PC-3 (cell line): ENCODE data around the gene DCAF4L1. TPM values are rescaled to one million over a fixed set of nuclear protein-coding genes. Genes with fewer than 3 reads are reported as not detected.

Source experiments
- ATAC-seq: fragments of 200-7000 bp; cut with Tn5 transposase; 2 replicates; pipeline ENCODE4 v1.9.1; 2020; ENCODE audit warnings: mild to moderate bottlenecking, moderate library complexity
- BruUV-seq: library from RNA; stranded (reverse); fragments of 400-500 nt; replicated peaks from 2 replicates; lab custom pipeline; 2021; lab: Mats Ljungman, UMichigan
- CTCF ChIA-PET: fragments of 300-600 bp; sonication (Branson Sonifier 250); formaldehyde crosslinking; loops from one replicate; lab custom pipeline; 2022; ENCODE audit warnings: antibody characterized with exemption; lab: Charles Lee
- POLR2A ChIA-PET: fragments of 300-600 bp; sonication (Branson Sonifier 250); formaldehyde crosslinking; loops from one replicate; lab custom pipeline; 2022; ENCODE audit warnings: antibody characterized with exemption; ENCODE audit not compliant: unreplicated experiment; lab: Charles Lee
- DNase-seq: peaks from one replicate; pipeline ENCODE4 v3.0.0-alpha.2; 2015
- H2AFZ ChIP-seq: fragments of 300-600 bp; sonication (generic); 2 replicates; pipeline ENCODE4 v1.6.0; 2016; ENCODE audit warnings: antibody characterized with exemption, low read length
- H3F3A ChIP-seq: fragments of 300-600 bp; sonication (generic); one replicate; pipeline ENCODE4 v1.6.0; 2017; ENCODE audit warnings: antibody characterized with exemption, low read length, control low read depth, mild to moderate bottlenecking; ENCODE audit not compliant: unreplicated experiment
- H3K27ac ChIP-seq: fragments of 300-600 bp; sonication (generic); 2 replicates; pipeline ENCODE4 v1.5.1; 2016; ENCODE audit warnings: mild to moderate bottlenecking, low read length
- H3K27me3 ChIP-seq: fragments of 300-600 bp; sonication (generic); 2 replicates; pipeline ENCODE4 v1.6.1; 2016; ENCODE audit warnings: low read length, mixed read lengths
- H3K36me3 ChIP-seq: fragments of 300-600 bp; sonication (generic); 2 replicates; pipeline ENCODE4 v1.6.1; 2016; ENCODE audit warnings: low read depth, mixed run types, low read length, mixed read lengths
- H3K4me1 ChIP-seq: fragments of 300-600 bp; sonication (generic); 2 replicates; pipeline ENCODE4 v1.5.1; 2016; ENCODE audit warnings: low read length; ENCODE audit not compliant: insufficient read depth
- H3K4me2 ChIP-seq: fragments of 300-600 bp; sonication (generic); 2 replicates; pipeline ENCODE4 v1.6.0; 2016; ENCODE audit warnings: low read length
- H3K4me3 ChIP-seq: fragments of 300-600 bp; sonication (generic); 2 replicates; pipeline ENCODE4 v1.5.1; 2016; ENCODE audit warnings: mild to moderate bottlenecking, low read length, mixed read lengths
- H3K79me2 ChIP-seq: fragments of 300-600 bp; sonication (generic); 2 replicates; pipeline ENCODE4 v1.6.1; 2017; ENCODE audit warnings: low read length, mixed read lengths
- H3K9ac ChIP-seq: fragments of 300-600 bp; sonication (generic); 2 replicates; pipeline ENCODE4 v1.6.0; 2016; ENCODE audit warnings: mild to moderate bottlenecking, low read length
- H3K9me2 ChIP-seq: fragments of 300-600 bp; sonication (generic); replicated peaks from 2 replicates; pipeline ENCODE4 v1.6.1; 2016; ENCODE audit warnings: mixed run types, low read length, mixed read lengths
- H3K9me3 ChIP-seq: fragments of 300-600 bp; sonication (generic); 2 replicates; pipeline ENCODE4 v1.6.1; 2016; ENCODE audit warnings: low read length, mixed read lengths
- H4K20me1 ChIP-seq: fragments of 300-600 bp; sonication (generic); 2 replicates; pipeline ENCODE4 v1.6.1; 2016; ENCODE audit warnings: low read length, mixed read lengths
- CTCF ChIP-seq: fragments of 300-600 bp; sonication (generic); conservative IDR thresholded peaks from 2 replicates; pipeline ENCODE4 v1.5.1; 2017; ENCODE audit warnings: antibody characterized with exemption, low read depth, mild to moderate bottlenecking, low read length
- EZH2 ChIP-seq: fragments of 300-600 bp; sonication (generic); IDR thresholded peaks from one replicate; pipeline ENCODE4 v1.6.1; 2017; ENCODE audit warnings: antibody characterized with exemption, mild to moderate bottlenecking, low read length; ENCODE audit not compliant: unreplicated experiment
- EZH2phosphoT487 ChIP-seq: fragments of 300-600 bp; sonication (generic); IDR thresholded peaks from 2 replicates; pipeline ENCODE4 v1.6.1; 2018; ENCODE audit warnings: mild to moderate bottlenecking, antibody characterized with exemption, low read length, borderline replicate concordance
- intact Hi-C: fragments of 100-400 bp; cut with micrococcal nuclease; formaldehyde crosslinking; loops from 2 replicates; pipeline ENCODE4 v1.9.0; 2023
- total RNA-seq: library from RNA; depleted of rRNA; stranded (reverse); fragments of >200 nt; gene quantifications from 2 replicates; pipeline ENCODE4 v1.2.3, GENCODE V29; 2014

Gene DCAF4L1
- total RNA-seq, 1 experiment from 2014 or later, result 0.22 TPM

GRCh38 chr4:41976775-41977516, 4.6 kb upstream of the DCAF4L1 start:
- POLR2A ChIA-PET, result interaction anchor here (0.6 kb wide), 1 partner anchor 36 kb away, joined by 3 read pairs; no protein-coding TSS in a partner anchor
- TF ChIP-seq CTCF, result no peak
- Histone ChIP-seq H3K9me3 (no peaks in the 10 kb centered on the region), H3K9ac (no peak overlapping the region), H4K20me1 (no peaks in the 10 kb centered on the region), H3K4me3 (no peak overlapping the region), H3F3A (no peaks in the 10 kb centered on the region), H2AFZ (no peak overlapping the region), H3K4me2 (no peak overlapping the region), H3K4me1 (no peaks in the 10 kb centered on the region), H3K27ac (no peak overlapping the region), H3K27me3 (no peaks in the 10 kb centered on the region), H3K79me2 (no peaks in the 10 kb centered on the region), H3K36me3 (no peaks in the 10 kb centered on the region), H3K9me2 (no peaks in the 10 kb centered on the region)
- ATAC-seq, result no peak
- BruUV-seq, result no TSS peak
- intact Hi-C loops, result no loop called here
- no peak for DNase-seq
- CTCF ChIA-PET, result no interaction called here

- Histone ChIP-seq H3K4me2 (no peak overlapping the region), H3K27ac (no peak overlapping the region)
These were observed 3.8 kb upstream of the DCAF4L1 start for GRCh38 chr4:41977709-41978108.

GRCh38 chr4:41982716-41983115, 1.2 kb downstream of the DCAF4L1 start:
- H4K20me1 ChIP-seq, result no peaks in the 10 kb centered on the region
- TF ChIP-seq EZH2phosphoT487, result no peak
- no peak for TF ChIP-seq EZH2
- no peak for TF ChIP-seq CTCF
- CTCF ChIA-PET, result no interaction called here
- H3K4me2 ChIP-seq, result no peak overlapping the region
- no peaks in the 10 kb centered on the region for H3K9me3 ChIP-seq
- no peaks in the 10 kb centered on the region for H3K36me3 ChIP-seq
- no peak for ATAC-seq
- POLR2A ChIA-PET, result no interaction called here
- no peaks in the 10 kb centered on the region for H3K4me1 ChIP-seq
- no peaks in the 10 kb centered on the region for H3F3A ChIP-seq
- H3K4me3 ChIP-seq, result no peak overlapping the region
- H2AFZ ChIP-seq, result no peak overlapping the region
- BruUV-seq, result no TSS peak
- intact Hi-C loops, result no loop called here
- no peak overlapping the region for H3K27ac ChIP-seq
- no peaks in the 10 kb centered on the region for H3K9me2 ChIP-seq
- no peaks in the 10 kb centered on the region for H3K79me2 ChIP-seq
- no peak for DNase-seq
- H3K9ac ChIP-seq, result no peak overlapping the region
- H3K27me3 ChIP-seq, result no peaks in the 10 kb centered on the region

More at GRCh38 chr4:41977709-41978108, 3.8 kb upstream of the DCAF4L1 start:
- CTCF ChIA-PET, result no interaction called here
- DNase-seq (no peak), ATAC-seq (no peak)
- no peaks in the 10 kb centered on the region for H3K27me3 ChIP-seq
- POLR2A ChIA-PET, result no interaction called here
- H3K4me1 ChIP-seq, result no peaks in the 10 kb centered on the region
- H3K9me2 ChIP-seq, result no peaks in the 10 kb centered on the region
- no peaks in the 10 kb centered on the region for H3K79me2 ChIP-seq
- H3K9me3 ChIP-seq, result no peaks in the 10 kb centered on the region
- no peak overlapping the region for H3K9ac ChIP-seq
- no peaks in the 10 kb centered on the region for H3F3A ChIP-seq
- H3K36me3 ChIP-seq, result no peaks in the 10 kb centered on the region
- no peak overlapping the region for H2AFZ ChIP-seq
- no TSS peak for BruUV-seq
- intact Hi-C loops, result no loop called here
- H3K4me3 ChIP-seq, result no peak overlapping the region
- no peaks in the 10 kb centered on the region for H4K20me1 ChIP-seq
- TF ChIP-seq EZH2phosphoT487 (no peak), CTCF (no peak), EZH2 (no peak)
